ENCODE measurements around the gene MX1.

Gene MX1

DNA sequence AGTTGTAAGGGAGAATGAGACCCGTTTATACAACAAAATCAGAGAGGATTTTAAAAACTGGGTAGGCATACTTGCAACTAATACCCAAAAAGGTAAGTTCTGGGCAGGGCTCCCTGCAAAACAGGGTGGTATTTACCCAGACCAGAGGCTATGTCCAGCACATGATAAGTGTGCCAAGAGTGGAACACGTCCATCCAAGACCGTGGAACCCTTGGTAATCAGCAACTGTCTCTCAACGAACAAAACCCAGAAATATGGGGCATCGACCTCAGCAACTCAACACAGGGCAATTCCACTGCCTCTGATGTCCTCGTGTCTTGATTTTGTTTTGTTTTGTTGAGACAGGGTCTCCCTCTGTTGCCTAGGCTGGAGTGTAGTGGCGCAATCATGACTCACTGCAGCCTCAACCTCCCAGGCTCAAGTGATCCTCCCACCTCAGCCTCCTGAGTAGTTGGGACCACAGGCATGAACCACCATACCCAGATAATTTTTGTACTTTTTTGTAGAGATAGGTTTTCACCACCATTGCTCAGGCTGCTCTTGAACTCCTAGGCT lies 26.7 kb upstream of the MX1 start:
- TF ChIP-seq, protein P1, sequence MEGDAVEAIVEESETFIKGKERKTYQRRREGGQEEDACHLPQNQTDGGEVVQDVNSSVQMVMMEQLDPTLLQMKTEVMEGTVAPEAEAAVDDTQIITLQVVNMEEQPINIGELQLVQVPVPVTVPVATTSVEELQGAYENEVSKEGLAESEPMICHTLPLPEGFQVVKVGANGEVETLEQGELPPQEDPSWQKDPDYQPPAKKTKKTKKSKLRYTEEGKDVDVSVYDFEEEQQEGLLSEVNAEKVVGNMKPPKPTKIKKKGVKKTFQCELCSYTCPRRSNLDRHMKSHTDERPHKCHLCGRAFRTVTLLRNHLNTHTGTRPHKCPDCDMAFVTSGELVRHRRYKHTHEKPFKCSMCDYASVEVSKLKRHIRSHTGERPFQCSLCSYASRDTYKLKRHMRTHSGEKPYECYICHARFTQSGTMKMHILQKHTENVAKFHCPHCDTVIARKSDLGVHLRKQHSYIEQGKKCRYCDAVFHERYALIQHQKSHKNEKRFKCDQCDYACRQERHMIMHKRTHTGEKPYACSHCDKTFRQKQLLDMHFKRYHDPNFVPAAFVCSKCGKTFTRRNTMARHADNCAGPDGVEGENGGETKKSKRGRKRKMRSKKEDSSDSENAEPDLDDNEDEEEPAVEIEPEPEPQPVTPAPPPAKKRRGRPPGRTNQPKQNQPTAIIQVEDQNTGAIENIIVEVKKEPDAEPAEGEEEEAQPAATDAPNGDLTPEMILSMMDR (conservative IDR thresholded peaks at IDR 0.05; ENCODE audit: low read length) = no peak
- no peak for DNase-seq (ENCODE audit: low read depth)
- H3K4me3 ChIP-seq (ENCODE audit: low read length) = no peak overlapping the region

GRCh38 chr21:41402231-41402630 lies 23.8 kb upstream of the MX1 start:
- no peak overlapping the region for H3K4me3 ChIP-seq (ENCODE audit: low read length)
- TF ChIP-seq, protein P1 (conservative IDR thresholded peaks at IDR 0.05; ENCODE audit: low read length) = no peak

DNA sequence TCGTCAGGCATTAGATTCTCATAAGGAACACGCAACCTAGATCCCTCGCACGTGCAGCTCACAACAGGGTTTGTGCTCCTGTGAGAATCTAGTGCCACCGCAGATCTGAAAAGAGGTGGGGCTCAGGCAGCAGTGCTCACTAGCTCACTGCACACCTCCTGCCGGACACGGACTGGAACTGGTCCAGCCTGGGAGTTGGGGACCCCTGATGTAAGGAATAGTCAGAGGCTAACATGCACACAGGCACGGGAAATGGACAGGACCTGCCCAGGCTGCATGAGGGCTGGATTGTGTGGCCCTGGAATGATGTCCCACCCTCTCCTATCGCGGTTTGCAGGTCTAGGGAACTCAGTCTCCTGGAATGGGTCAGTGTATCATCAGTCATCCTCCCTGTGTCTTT lies 23.2 kb upstream of the MX1 start:
- TF ChIP-seq, protein P1 (conservative IDR thresholded peaks at IDR 0.05; ENCODE audit: low read length) = no peak
- no peak overlapping the region for H3K4me3 ChIP-seq (ENCODE audit: low read length)
- DNase-seq (ENCODE audit: low read depth) = no peak

More at GRCh38 chr21:41402231-41402630, 23.8 kb upstream of the MX1 start:
- no peak for DNase-seq (ENCODE audit: low read depth)

GRCh38 chr21:41403331-41403730 lies 22.7 kb upstream of the MX1 start:
- TF ChIP-seq, protein P1 (conservative IDR thresholded peaks at IDR 0.05; ENCODE audit: low read length) = no peak
- no peak for DNase-seq (ENCODE audit: low read depth)
- no peak overlapping the region for H3K4me3 ChIP-seq (ENCODE audit: low read length)

DNA sequence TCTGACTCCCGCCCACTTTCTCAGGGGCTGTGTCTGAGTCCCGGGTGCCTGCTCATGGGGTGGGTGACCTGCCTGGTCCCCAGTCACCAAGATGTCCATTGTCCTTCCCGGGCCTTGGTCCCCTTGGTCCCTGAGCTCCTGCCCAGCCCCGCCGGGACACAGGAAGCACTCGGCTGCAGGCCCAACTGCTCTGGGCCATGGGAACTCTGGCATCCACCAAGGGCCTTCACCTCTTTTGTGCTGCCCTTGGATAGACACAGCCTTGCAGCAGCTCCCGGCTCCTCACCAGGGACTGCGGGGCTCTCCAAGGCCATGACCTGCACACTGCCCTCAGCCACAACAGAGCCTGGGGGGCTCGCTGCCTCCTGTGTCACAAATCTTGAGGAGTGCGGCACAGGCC lies 22.1 kb upstream of the MX1 start:
- TF ChIP-seq, protein P1 (conservative IDR thresholded peaks at IDR 0.05; ENCODE audit: low read length) = no peak
- no peak for DNase-seq (ENCODE audit: low read depth)

DNA sequence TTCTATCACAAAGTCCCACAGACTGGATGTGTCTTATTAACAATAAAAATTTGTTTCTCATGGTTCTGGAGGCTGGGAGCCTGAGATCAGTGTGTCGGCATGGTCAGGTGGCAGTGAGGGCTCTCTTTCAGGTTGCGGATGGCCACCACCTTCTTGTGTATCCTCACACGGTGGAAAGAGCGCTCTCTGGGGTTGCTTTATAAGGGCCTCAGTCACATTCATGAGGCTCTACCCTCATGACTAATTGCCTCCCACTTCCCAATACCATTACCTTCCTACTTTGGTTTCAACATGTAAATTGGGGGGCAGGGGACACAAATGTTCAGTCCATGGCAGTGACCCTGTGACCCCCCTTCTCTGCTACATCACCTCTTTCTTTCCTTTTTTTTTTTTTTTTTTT lies 20.7 kb upstream of the MX1 start:
- TF ChIP-seq, protein P1 (conservative IDR thresholded peaks at IDR 0.05; ENCODE audit: low read length) = no peak
- H3K4me3 ChIP-seq (ENCODE audit: low read length) = no peak overlapping the region
- no peak for DNase-seq (ENCODE audit: low read depth)

More for the DNA sequence above, 22.1 kb upstream of the MX1 start:
- no peak overlapping the region for H3K4me3 ChIP-seq (ENCODE audit: low read length)

DNA sequence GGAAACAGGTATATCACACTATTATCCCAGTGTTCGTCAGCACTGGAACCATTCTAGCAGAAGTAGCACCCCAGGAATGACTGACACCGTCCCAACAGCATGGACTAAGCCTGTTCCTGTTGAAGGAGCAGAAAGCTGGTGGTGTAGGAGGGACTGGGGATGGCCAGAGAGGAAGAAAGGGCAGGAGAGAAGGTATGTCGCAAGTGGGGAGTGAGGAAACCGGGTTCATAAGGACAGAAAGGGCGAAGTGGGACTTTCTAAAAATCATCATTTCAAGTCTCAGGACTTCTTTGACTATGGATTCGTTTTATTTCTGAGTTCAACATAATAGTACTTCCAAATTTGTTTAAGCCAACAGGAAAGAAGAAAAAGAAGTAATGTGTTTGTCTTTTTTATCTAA lies 19.7 kb upstream of the MX1 start:
- TF ChIP-seq, protein P1 (conservative IDR thresholded peaks at IDR 0.05; ENCODE audit: low read length) = no peak
- no peak overlapping the region for H3K4me3 ChIP-seq (ENCODE audit: low read length)
- no peak for DNase-seq (ENCODE audit: low read depth)
